ENCODE results near the gene BNIP5.

The BNIP5 gene

GRCh38 chr6:36340618-36341454, 4.1 kb upstream of the BNIP5 start (continued):
- TF ChIP-seq HOXC10 (CRISPR knock-in tag; IDR thresholded peaks at IDR 0.05) (0 out of 2 replicates have a peak, but pooled peaks have one; percentile 61), ZNF660 (tag by site-specific recombination; IDR thresholded peaks at IDR 0.05) (peak; percentile 63; the same call in 1 of the 2 replicates), PBX3 (CRISPR knock-in tag; IDR thresholded peaks at IDR 0.05) (peak; percentile 82; the same call in 1 of the 2 replicates)

GRCh38 chr6:36340306-36340617, 3.6 kb upstream of the BNIP5 start:
- CTCF ChIA-PET, result interaction anchor here (0.6 to 17.7 kb wide), 21 partner anchors 9 to 443 kb away, joined by 3 to 234 read pairs (median 5); no protein-coding TSS in a partner anchor
- Histone ChIP-seq H3K36me3 (ENCODE audit: control insufficient read depth in 2 of 2, insufficient read depth in 1 of 2, low read length in 2 of 2) (no peaks in the 10 kb centered on the region), H3K9me3 (ENCODE audit: control insufficient read depth, insufficient read depth, low read depth, low read length) (no peaks in the 10 kb centered on the region), H3K4me1 (ENCODE audit: control insufficient read depth, insufficient read depth, low read length) (no peaks in the 10 kb centered on the region), H3K27ac (ENCODE audit: extremely low read depth, low read depth, low read length) (no peak overlapping the region), H3K4me3 (ENCODE audit: low read depth, low read length) (no peak overlapping the region)
- POLR2A ChIA-PET, result interaction anchor here (1.4 kb wide), 1 partner anchor 11 kb away, joined by 5 read pairs; no protein-coding TSS in a partner anchor
- TF ChIP-seq ZNF768 (tag by site-specific recombination; IDR thresholded peaks at IDR 0.05) (no peak), ZNF112 (tag by site-specific recombination; IDR thresholded peaks at IDR 0.05) (no peak), ZNF473 (tag by site-specific recombination; IDR thresholded peaks at IDR 0.05) (no peak), ZFHX2 (tag by site-specific recombination; conservative IDR thresholded peaks at IDR 0.05) (0 out of 2 replicates have a peak, but pooled peaks have one; percentile 10), ZNF514 (tag by site-specific recombination; IDR thresholded peaks at IDR 0.05) (no peak), HOXD13 (CRISPR knock-in tag; IDR thresholded peaks at IDR 0.05; ENCODE audit: borderline replicate concordance) (no peak), ZSCAN23 (tag by site-specific recombination; IDR thresholded peaks at IDR 0.05) (no peak), TRIM28 (IDR thresholded peaks at IDR 0.05; ENCODE audit: borderline replicate concordance, low read length) (no peak)

GRCh38 chr6:36339146-36339545, 2.5 kb upstream of the BNIP5 start:
- Histone ChIP-seq H3K27ac (ENCODE audit: extremely low read depth, low read depth, low read length) (no peak overlapping the region), H3K36me3 (ENCODE audit: control insufficient read depth in 2 of 2, insufficient read depth in 1 of 2, low read length in 2 of 2) (no peaks in the 10 kb centered on the region), H3K9me3 (ENCODE audit: control insufficient read depth, insufficient read depth, low read depth, low read length) (no peaks in the 10 kb centered on the region), H3K4me1 (ENCODE audit: control insufficient read depth, insufficient read depth, low read length) (peaks cover 3% of the 10 kb centered on the region), H3K4me3 (ENCODE audit: low read depth, low read length) (no peak overlapping the region)
- TF ChIP-seq ZSCAN4 (tag by site-specific recombination; IDR thresholded peaks at IDR 0.05) (no peak), ZNF132 (tag by site-specific recombination; IDR thresholded peaks at IDR 0.05; ENCODE audit: borderline replicate concordance) (no peak), ZNF140 (tag by site-specific recombination; IDR thresholded peaks at IDR 0.05) (no peak), ZBTB6 (tag by site-specific recombination; IDR thresholded peaks at IDR 0.05) (no peak), ZNF560 (tag by site-specific recombination; IDR thresholded peaks at IDR 0.05; ENCODE audit: borderline replicate concordance) (no peak), ZNF670 (tag by site-specific recombination; IDR thresholded peaks at IDR 0.05; ENCODE audit: low read depth) (no peak), GFI1B (tag by site-specific recombination; IDR thresholded peaks at IDR 0.05) (no peak), ELK4 (IDR thresholded peaks at IDR 0.05; ENCODE audit: borderline replicate concordance, low read depth, low read length) (no peak), ZFP37 (tag by site-specific recombination; IDR thresholded peaks at IDR 0.05) (no peak), ZNF266 (tag by site-specific recombination; IDR thresholded peaks at IDR 0.05; ENCODE audit: low read depth) (no peak), ZNF529 (tag by site-specific recombination; IDR thresholded peaks at IDR 0.05; ENCODE audit: insufficient replicate concordance) (no peak), ZBTB20 (tag by site-specific recombination; IDR thresholded peaks at IDR 0.05) (no peak), KLF8 (tag by site-specific recombination; IDR thresholded peaks at IDR 0.05) (no peak), YY2 (tag by site-specific recombination; IDR thresholded peaks at IDR 0.05) (no peak), ZNF19 (tag by site-specific recombination; IDR thresholded peaks at IDR 0.05; ENCODE audit: low read depth) (no peak), GLIS1 (tag by site-specific recombination; IDR thresholded peaks at IDR 0.05) (no peak)
- POLR2A ChIA-PET, result no interaction called here
- CTCF ChIA-PET, result interaction anchor here (0.7 to 17.7 kb wide), 3 partner anchors 19 to 34 kb away, joined by 3 to 234 read pairs (median 57); no protein-coding TSS in a partner anchor
